ENCODE measurements around the gene TSPO.

- no peak for TF ChIP-seq CTCF (IDR thresholded peaks at IDR 0.05; ENCODE audit: insufficient read depth, low read depth, low read length)
- TF ChIP-seq EZH2 (IDR thresholded peaks at IDR 0.05; ENCODE audit: insufficient read depth, low read length): no peak
These were observed 40.9 kb upstream of the TSPO start, which contains the start of gene BIK for GRCh38 chr22:43110444-43110926.
